ENCODE data around the gene BCL2L15. TPM values are rescaled to one million over a fixed set of nuclear protein-coding genes. Genes with fewer than 3 reads are reported as not detected.

BCL2L15 gene
- total RNA-seq, 2 donors from 2014 or later: 116 to 191 TPM

DNA sequence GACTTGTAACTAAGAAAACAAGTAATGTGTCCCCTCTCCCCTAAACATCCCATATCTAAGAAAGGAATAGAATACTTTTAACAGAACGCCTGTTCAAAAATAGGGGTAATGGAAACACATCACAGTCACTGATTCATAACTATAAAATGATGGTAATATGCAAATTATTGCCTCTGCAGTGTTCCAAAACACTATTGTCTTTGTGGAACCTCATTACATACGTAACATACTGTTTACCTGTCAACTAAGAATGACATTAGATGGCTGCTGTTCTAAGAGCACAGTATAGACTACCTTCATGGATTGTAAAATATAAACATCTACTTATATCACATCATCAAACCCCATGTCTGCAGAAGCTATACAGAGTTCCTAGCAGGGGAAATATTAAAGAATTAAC lies 3.4 kb upstream of the BCL2L15 start:
- H3K27me3 ChIP-seq: no peaks in the 10 kb centered on the region
- DNase-seq: no peak
- no peaks in the 10 kb centered on the region for H3K4me1 ChIP-seq
- no peak overlapping the region for H3K4me3 ChIP-seq
- H3K9me3 ChIP-seq: no peaks in the 10 kb centered on the region
- H3K9ac ChIP-seq (ENCODE audit: low read depth in 2 of 2, low read length in 2 of 2): no peak overlapping the region
- intact Hi-C loops (cut with DNase I): no loop called here
- no peaks in the 10 kb centered on the region for H3K36me3 ChIP-seq
- no peak overlapping the region for H3K27ac ChIP-seq
- TF ChIP-seq CTCF (IDR thresholded peaks at IDR 0.05): no peak

GRCh38 chr1:113886417-113887401 lies 672 bp downstream of the BCL2L15 start:
- peak overlapping the region; percentile 36 for H3K4me3 ChIP-seq
- peak; percentile 59 for DNase-seq
- H3K36me3 ChIP-seq: no peaks in the 10 kb centered on the region
- H3K4me1 ChIP-seq: no peaks in the 10 kb centered on the region
- no peaks in the 10 kb centered on the region for H3K27me3 ChIP-seq
- no peak for TF ChIP-seq CTCF (IDR thresholded peaks at IDR 0.05)
- H3K27ac ChIP-seq: peak overlapping the region; percentile 81
- intact Hi-C loops (cut with DNase I): no loop called here
- peak overlapping the region in 1 of 2 donors; percentile 73 for H3K9ac ChIP-seq (ENCODE audit: low read depth in 2 of 2, low read length in 2 of 2)
- no peaks in the 10 kb centered on the region for H3K9me3 ChIP-seq

- no peak for DNase-seq
- no peaks in the 10 kb centered on the region for H3K27me3 ChIP-seq
- no peaks in the 10 kb centered on the region for H3K36me3 ChIP-seq
- intact Hi-C loops (cut with DNase I): no loop called here
- H3K27ac ChIP-seq: no peak overlapping the region
- H3K9me3 ChIP-seq: no peaks in the 10 kb centered on the region
- H3K4me3 ChIP-seq: no peak overlapping the region
- H3K4me1 ChIP-seq: no peaks in the 10 kb centered on the region
- no peak for TF ChIP-seq CTCF (IDR thresholded peaks at IDR 0.05)
- peak overlapping the region in 1 of 2 donors; percentile 26 for H3K9ac ChIP-seq (ENCODE audit: low read depth in 2 of 2, low read length in 2 of 2)
Measured at GRCh38 chr1:113881661-113882060, 5.7 kb downstream of the BCL2L15 start.

GRCh38 chr1:113879739-113880038 lies 7.7 kb downstream of the BCL2L15 start:
- TF ChIP-seq CTCF (IDR thresholded peaks at IDR 0.05): no peak
- intact Hi-C loops (cut with DNase I): no loop called here
- no peak overlapping the region for H3K9ac ChIP-seq (ENCODE audit: low read depth in 2 of 2, low read length in 2 of 2)
- H3K36me3 ChIP-seq: no peaks in the 10 kb centered on the region
- H3K4me1 ChIP-seq: no peaks in the 10 kb centered on the region
- no peaks in the 10 kb centered on the region for H3K9me3 ChIP-seq
- no peaks in the 10 kb centered on the region for H3K27me3 ChIP-seq
- no peak overlapping the region for H3K27ac ChIP-seq
- no peak for DNase-seq
- no peak overlapping the region for H3K4me3 ChIP-seq

DNA sequence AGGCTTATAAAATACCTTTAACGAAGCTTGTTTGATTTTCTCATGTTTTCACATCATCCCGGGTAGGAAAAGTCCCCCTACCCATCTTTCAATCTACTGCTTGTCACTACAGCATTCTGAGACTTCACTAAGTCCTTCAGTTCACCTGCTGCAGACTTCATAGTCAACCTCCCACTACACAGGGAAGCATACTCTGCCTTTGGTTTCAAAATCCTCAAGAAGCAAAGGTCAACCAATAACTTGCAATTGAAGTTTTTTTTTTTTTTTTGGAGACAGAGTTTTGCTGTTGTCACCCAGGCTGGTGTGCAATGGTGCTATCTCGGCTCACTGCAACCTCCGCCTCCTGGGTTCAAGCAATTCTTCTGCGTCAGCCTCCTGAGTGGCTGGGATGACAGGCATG lies 11.2 kb downstream of the BCL2L15 start:
- Histone ChIP-seq H3K27me3 (no peaks in the 10 kb centered on the region), H3K4me3 (no peak overlapping the region), H3K4me1 (no peaks in the 10 kb centered on the region), H3K27ac (no peak overlapping the region), H3K36me3 (no peaks in the 10 kb centered on the region), H3K9ac (ENCODE audit: low read depth in 2 of 2, low read length in 2 of 2) (no peak overlapping the region), H3K9me3 (no peaks in the 10 kb centered on the region)
- DNase-seq: no peak
- no peak for TF ChIP-seq CTCF (IDR thresholded peaks at IDR 0.05)
- intact Hi-C loops (cut with DNase I): no loop called here

All from colonic mucosa (tissue), 4 donors.